ENCODE data around the gene CDKN1C. TPM values are rescaled to one million over a fixed set of nuclear protein-coding genes. Genes with fewer than 3 reads are reported as not detected.

The CDKN1C gene
- total RNA-seq, 1 experiment from 2014 or later, result 15.4 TPM

DNA sequence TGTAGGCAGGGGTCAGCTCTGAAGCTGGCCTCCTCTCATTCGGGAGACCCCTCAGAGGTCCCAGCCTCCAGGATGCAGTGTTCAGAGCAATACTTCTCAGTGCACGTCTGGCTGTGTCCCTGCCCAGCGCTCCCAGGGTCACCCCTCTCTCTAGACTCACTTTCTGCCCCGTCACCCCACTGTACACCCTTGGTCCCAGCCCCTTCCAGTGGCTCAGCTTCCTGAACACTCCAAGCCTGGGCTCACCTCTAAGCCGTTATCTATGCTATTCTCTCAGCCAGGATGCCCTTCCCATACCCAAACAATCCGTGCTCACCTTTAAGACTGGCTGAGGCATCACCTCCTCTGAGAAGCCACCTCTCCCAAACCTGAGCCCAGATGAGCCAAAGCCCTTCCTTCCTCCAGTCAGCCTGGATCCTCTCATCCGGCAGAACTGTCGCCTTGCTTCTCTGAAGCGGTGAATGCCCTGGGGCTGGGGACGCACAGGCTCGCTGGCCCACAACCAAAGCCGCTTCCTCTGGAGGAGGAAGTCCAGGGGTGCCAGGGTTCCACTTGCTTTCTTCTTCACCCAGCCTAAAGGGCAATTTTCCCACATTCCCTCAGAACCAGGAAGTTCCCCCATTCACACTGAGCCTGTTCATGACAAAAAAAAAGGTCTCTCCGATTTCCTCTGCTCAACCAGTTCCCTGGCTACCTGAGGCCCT lies 13.7 kb upstream of the CDKN1C start:
- Histone ChIP-seq H4K20me1 (ENCODE audit: control insufficient read depth, insufficient read depth, insufficient read length) (no peaks in the 10 kb centered on the region), H3K4ac (ENCODE audit: low read depth, low read length) (no peak overlapping the region), H3K4me1 (ENCODE audit: insufficient read depth, low read length) (no peaks in the 10 kb centered on the region; the same call in 1 of the 2 replicates), H2BK20ac (ENCODE audit: low read depth, low read length, poor library complexity, severe bottlenecking) (no peak overlapping the region), H2BK5ac (ENCODE audit: insufficient read length, low read length) (no peak overlapping the region), H3K23ac (ENCODE audit: insufficient read length, low read depth, low read length) (no peak overlapping the region), H3K27me3 (ENCODE audit: insufficient read depth, low read length) (no peaks in the 10 kb centered on the region; the same call in 1 of the 2 replicates), H3T11ph (ENCODE audit: low read length) (no peak overlapping the region), H3K18ac (ENCODE audit: insufficient read length, low read depth, low read length) (no peak overlapping the region), H3K4me2 (ENCODE audit: insufficient read depth, insufficient read length, low read length) (no peak overlapping the region), H3K9me3 (ENCODE audit: control insufficient read depth, low read depth, low read length) (peaks cover 4% of the 10 kb centered on the region), H4K8ac (replicated peaks; ENCODE audit: insufficient read length, low read depth, low read length) (no peak overlapping the region), H4K5ac (ENCODE audit: insufficient read length, low read depth, low read length) (no peak overlapping the region), H3K27ac (ENCODE audit: insufficient read length, low read depth, low read length) (no peak overlapping the region), H2BK12ac (ENCODE audit: insufficient read length, low read depth, low read length) (no peak overlapping the region), H3K79me1 (ENCODE audit: insufficient read depth, low read depth, low read length, poor library complexity, severe bottlenecking) (no peaks in the 10 kb centered on the region), H2BK120ac (ENCODE audit: low read depth, low read length, poor library complexity, severe bottlenecking) (no peak overlapping the region), H3K14ac (ENCODE audit: insufficient read depth, low read length) (no peak overlapping the region), H3K79me2 (ENCODE audit: insufficient read depth, low read length) (no peaks in the 10 kb centered on the region), H3K9ac (ENCODE audit: extremely low read depth, insufficient read length, low read length) (no peak overlapping the region), H3K23me2 (ENCODE audit: insufficient read length, low read depth, low read length, poor library complexity, severe bottlenecking) (peaks cover 8% of the 10 kb centered on the region), H4K91ac (ENCODE audit: insufficient read length, low read depth, low read length) (no peak overlapping the region), H2AFZ (ENCODE audit: low read length) (no peak overlapping the region), H2AK5ac (ENCODE audit: insufficient read length, low read length) (no peak overlapping the region), H3K56ac (ENCODE audit: insufficient read length, low read depth, low read length) (no peak overlapping the region), H2BK15ac (ENCODE audit: low read depth, low read length) (no peak overlapping the region)
- H3K36me3 Mint-ChIP-seq (ENCODE audit: insufficient read depth in 1 of 3, low read depth in 3 of 3), result no peaks in the 10 kb centered on the region; a peak in 1 of 7 replicates
- H3K4me1 Mint-ChIP-seq, result peaks cover 18 to 29% of the 10 kb centered on the region in 2 experiments
- no peak overlapping the region for H3K4me3 Mint-ChIP-seq
- H3K27me3 Mint-ChIP-seq (ENCODE audit: low read depth), result peaks cover 73% of the 10 kb centered on the region
- no peak for DNase-seq
- WGBS (ENCODE audit: extremely low coverage, insufficient read length, low lambda C conversion rate), result no CpG with 5 or more reads among the region's 13 CpGs
- H3K9me3 Mint-ChIP-seq, result peaks cover 0 to 2% of the 10 kb centered on the region in 2 experiments; a peak in 2 of 5 replicates
- TF ChIP-seq, protein P1, sequence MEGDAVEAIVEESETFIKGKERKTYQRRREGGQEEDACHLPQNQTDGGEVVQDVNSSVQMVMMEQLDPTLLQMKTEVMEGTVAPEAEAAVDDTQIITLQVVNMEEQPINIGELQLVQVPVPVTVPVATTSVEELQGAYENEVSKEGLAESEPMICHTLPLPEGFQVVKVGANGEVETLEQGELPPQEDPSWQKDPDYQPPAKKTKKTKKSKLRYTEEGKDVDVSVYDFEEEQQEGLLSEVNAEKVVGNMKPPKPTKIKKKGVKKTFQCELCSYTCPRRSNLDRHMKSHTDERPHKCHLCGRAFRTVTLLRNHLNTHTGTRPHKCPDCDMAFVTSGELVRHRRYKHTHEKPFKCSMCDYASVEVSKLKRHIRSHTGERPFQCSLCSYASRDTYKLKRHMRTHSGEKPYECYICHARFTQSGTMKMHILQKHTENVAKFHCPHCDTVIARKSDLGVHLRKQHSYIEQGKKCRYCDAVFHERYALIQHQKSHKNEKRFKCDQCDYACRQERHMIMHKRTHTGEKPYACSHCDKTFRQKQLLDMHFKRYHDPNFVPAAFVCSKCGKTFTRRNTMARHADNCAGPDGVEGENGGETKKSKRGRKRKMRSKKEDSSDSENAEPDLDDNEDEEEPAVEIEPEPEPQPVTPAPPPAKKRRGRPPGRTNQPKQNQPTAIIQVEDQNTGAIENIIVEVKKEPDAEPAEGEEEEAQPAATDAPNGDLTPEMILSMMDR (conservative IDR thresholded peaks at IDR 0.05), result no peak
- H3K27ac Mint-ChIP-seq, result no peak overlapping the region
